Measurements from ENCODE around the gene MOCS2.

Gene MOCS2

DNA sequence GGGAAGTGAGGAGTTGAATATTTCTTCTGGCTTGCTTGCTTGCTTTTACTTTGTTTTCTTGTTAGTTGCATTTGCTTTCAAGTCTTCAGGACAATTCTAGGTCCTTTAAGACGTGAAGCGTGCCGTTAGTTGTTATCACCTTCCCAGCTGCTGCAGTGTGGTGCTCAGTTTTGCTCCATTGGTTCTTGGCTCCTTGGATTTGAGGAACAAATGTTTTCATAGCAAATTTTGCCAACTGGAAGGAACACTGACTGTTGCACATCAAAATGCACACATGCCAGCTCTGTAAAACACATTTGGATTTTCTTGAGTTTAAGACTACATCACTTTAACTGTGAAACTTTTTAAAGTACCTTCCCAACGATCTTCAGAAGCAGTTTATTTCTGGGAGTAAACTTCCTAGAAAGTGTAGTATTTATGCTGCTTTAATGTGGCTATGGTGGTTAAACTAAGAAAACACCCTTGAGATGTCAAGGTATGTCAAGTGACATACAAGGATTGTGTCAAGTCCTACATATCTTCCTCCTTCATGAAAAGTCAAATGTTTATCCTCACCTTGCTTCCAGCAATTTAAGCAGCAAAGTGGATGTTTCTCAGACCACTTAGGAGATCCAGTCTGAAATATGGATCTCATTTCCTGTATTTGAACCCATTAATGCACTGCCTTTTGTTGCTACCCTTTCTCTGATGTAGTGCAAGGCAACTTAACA is 24.9 kb downstream of the MOCS2 start:
- H3K27me3 ChIP-seq (ENCODE audit: insufficient read depth, poor library complexity, severe bottlenecking) = peaks cover 4% of the 10 kb centered on the region
- TF ChIP-seq SPI1 (IDR thresholded peaks at IDR 0.05; ENCODE audit: borderline replicate concordance, low read depth) (peak; percentile 32; the same call in 1 of the 2 replicates), POLR2AphosphoS5 (IDR thresholded peaks at IDR 0.05; ENCODE audit: low read depth) (no peak), GABPA (IDR thresholded peaks at IDR 0.05; ENCODE audit: low read depth) (no peak)
- H3K4me3 ChIP-seq (replicated peaks; ENCODE audit: insufficient read depth, low read length) = no peak overlapping the region
- no peak for DNase-seq (ENCODE audit: low read depth in 1 of 2, low spot score in 1 of 2)
- H3K27ac ChIP-seq (replicated peaks) = no peak overlapping the region

- TF ChIP-seq SPI1 (IDR thresholded peaks at IDR 0.05; ENCODE audit: borderline replicate concordance, low read depth) (no peak), CTCF (IDR thresholded peaks at IDR 0.05; ENCODE audit: insufficient read depth, low read length) (no peak), POLR2AphosphoS5 (IDR thresholded peaks at IDR 0.05; ENCODE audit: low read depth) (no peak), GABPA (IDR thresholded peaks at IDR 0.05; ENCODE audit: low read depth) (no peak)
- TF ChIP-seq, protein P1, sequence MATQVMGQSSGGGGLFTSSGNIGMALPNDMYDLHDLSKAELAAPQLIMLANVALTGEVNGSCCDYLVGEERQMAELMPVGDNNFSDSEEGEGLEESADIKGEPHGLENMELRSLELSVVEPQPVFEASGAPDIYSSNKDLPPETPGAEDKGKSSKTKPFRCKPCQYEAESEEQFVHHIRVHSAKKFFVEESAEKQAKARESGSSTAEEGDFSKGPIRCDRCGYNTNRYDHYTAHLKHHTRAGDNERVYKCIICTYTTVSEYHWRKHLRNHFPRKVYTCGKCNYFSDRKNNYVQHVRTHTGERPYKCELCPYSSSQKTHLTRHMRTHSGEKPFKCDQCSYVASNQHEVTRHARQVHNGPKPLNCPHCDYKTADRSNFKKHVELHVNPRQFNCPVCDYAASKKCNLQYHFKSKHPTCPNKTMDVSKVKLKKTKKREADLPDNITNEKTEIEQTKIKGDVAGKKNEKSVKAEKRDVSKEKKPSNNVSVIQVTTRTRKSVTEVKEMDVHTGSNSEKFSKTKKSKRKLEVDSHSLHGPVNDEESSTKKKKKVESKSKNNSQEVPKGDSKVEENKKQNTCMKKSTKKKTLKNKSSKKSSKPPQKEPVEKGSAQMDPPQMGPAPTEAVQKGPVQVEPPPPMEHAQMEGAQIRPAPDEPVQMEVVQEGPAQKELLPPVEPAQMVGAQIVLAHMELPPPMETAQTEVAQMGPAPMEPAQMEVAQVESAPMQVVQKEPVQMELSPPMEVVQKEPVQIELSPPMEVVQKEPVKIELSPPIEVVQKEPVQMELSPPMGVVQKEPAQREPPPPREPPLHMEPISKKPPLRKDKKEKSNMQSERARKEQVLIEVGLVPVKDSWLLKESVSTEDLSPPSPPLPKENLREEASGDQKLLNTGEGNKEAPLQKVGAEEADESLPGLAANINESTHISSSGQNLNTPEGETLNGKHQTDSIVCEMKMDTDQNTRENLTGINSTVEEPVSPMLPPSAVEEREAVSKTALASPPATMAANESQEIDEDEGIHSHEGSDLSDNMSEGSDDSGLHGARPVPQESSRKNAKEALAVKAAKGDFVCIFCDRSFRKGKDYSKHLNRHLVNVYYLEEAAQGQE (IDR thresholded peaks at IDR 0.05; ENCODE audit: insufficient replicate concordance, low read depth) = no peak
- peaks cover 4% of the 10 kb centered on the region for H3K27me3 ChIP-seq (ENCODE audit: insufficient read depth, poor library complexity, severe bottlenecking)
- no peak overlapping the region for H3K4me3 ChIP-seq (replicated peaks; ENCODE audit: insufficient read depth, low read length)
- H3K27ac ChIP-seq (replicated peaks) = no peak overlapping the region
- DNase-seq (ENCODE audit: low read depth in 1 of 2, low spot score in 1 of 2) = no peak
Observed at GRCh38 chr5:53083927-53084326, 25.6 kb downstream of the MOCS2 start.

DNA sequence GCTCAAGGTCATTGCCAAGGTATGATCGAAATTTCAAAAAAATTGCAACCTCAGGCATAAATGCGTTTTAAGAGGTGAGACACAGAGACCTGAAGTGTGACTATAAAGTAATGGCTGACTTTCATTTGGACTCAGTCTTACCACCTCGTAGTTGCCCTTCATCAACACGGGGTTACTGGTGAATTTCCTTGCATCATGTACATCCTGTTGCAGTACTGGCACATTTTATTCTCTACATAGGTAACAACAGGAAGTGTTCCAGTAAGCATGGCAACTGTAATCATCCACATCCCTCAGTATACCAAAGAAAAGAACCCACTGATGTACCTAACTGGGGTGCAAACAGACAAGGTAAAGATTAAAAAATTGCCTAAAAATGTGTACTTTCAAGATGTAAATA is 29.3 kb downstream of the MOCS2 start:
- no peak for DNase-seq (ENCODE audit: low read depth in 1 of 2, low spot score in 1 of 2)
- Histone ChIP-seq H3K27ac (replicated peaks) (no peak overlapping the region), H3K4me3 (replicated peaks; ENCODE audit: insufficient read depth, low read length) (no peak overlapping the region), H3K27me3 (ENCODE audit: insufficient read depth, poor library complexity, severe bottlenecking) (peaks cover 3% of the 10 kb centered on the region)
- no peak for TF ChIP-seq CTCF (IDR thresholded peaks at IDR 0.05; ENCODE audit: insufficient read depth, low read length)
- no peak for TF ChIP-seq POLR2AphosphoS5 (IDR thresholded peaks at IDR 0.05; ENCODE audit: low read depth)
- no peak for TF ChIP-seq GABPA (IDR thresholded peaks at IDR 0.05; ENCODE audit: low read depth)
- TF ChIP-seq SPI1 (IDR thresholded peaks at IDR 0.05; ENCODE audit: borderline replicate concordance, low read depth) = no peak
- TF ChIP-seq, protein P1 (IDR thresholded peaks at IDR 0.05; ENCODE audit: insufficient replicate concordance, low read depth) = no peak

GRCh38 chr5:53076014-53076583 is 33.5 kb downstream of the MOCS2 start:
- Histone ChIP-seq H3K27ac (replicated peaks) (no peak overlapping the region), H3K27me3 (ENCODE audit: insufficient read depth, poor library complexity, severe bottlenecking) (peaks cover 2% of the 10 kb centered on the region), H3K4me3 (replicated peaks; ENCODE audit: insufficient read depth, low read length) (no peak overlapping the region)
- no peak for DNase-seq (ENCODE audit: low read depth in 1 of 2, low spot score in 1 of 2)
- no peak for TF ChIP-seq SPI1 (IDR thresholded peaks at IDR 0.05; ENCODE audit: borderline replicate concordance, low read depth)
- TF ChIP-seq, protein P1 (IDR thresholded peaks at IDR 0.05; ENCODE audit: insufficient replicate concordance, low read depth) = no peak
- no peak for TF ChIP-seq POLR2AphosphoS5 (IDR thresholded peaks at IDR 0.05; ENCODE audit: low read depth)
- no peak for TF ChIP-seq GABPA (IDR thresholded peaks at IDR 0.05; ENCODE audit: low read depth)
- no peak for TF ChIP-seq CTCF (IDR thresholded peaks at IDR 0.05; ENCODE audit: insufficient read depth, low read length)
